HEK293 (cell line): ENCODE results near the gene SH2D1A.
"Not testable (repeated sequence)": the region's sequence is repeated elsewhere in the genome, so short reads cannot be mapped to it uniquely, and the experiment has no call there.

Experiments
- CTCF ChIA-PET: fragments of 350-600 bp; formaldehyde crosslinking; extraction: SDS; loops from one replicate; lab custom pipeline; 2021; ENCODE audit warnings: antibody characterized with exemption; lab: Yijun Ruan, JAX
- POLR2A ChIA-PET: fragments of 300-600 bp; formaldehyde crosslinking; extraction: SDS; loops from one replicate; lab custom pipeline; 2020; ENCODE audit warnings: antibody characterized with exemption, inconsistent platforms; lab: Yijun Ruan, JAX
- H3K27ac ChIP-seq: fragments of 200-500 bp; sonication (Bioruptor generic); 2 replicates; pipeline ENCODE4 v1.5.1; 2014; ENCODE audit warnings: low read depth, low read length, control low read depth, inconsistent platforms; ENCODE audit errors: extremely low read depth
- H3K36me3 ChIP-seq, 2 experiments: fragments of 200-500 bp in 1 of 2; sonication (Bioruptor generic) in 1 of 2; 1 replicate in 1 of 2; 2 replicates in 1 of 2; pipeline ENCODE4 v1.5.1; 2014 to 2017; ENCODE audit warnings: inconsistent platforms in 2 of 2, low read length in 2 of 2; ENCODE audit not compliant: control insufficient read depth in 2 of 2, insufficient read depth in 1 of 2
- H3K4me1 ChIP-seq: fragments of 200-500 bp; sonication (Bioruptor generic); 2 replicates; pipeline ENCODE4 v1.5.1; 2014; ENCODE audit warnings: mild to moderate bottlenecking, low read length, inconsistent platforms; ENCODE audit not compliant: control insufficient read depth, insufficient read depth
- H3K4me3 ChIP-seq: 2 replicates; pipeline ENCODE4 v1.5.1; 2011; ENCODE audit warnings: low read depth, mild to moderate bottlenecking, control low read depth, low read length, moderate library complexity
- H3K9me3 ChIP-seq: fragments of 200-500 bp; sonication (Bioruptor generic); 2 replicates; pipeline ENCODE4 v1.5.1; 2014; ENCODE audit warnings: low read depth, low read length, inconsistent platforms; ENCODE audit not compliant: control insufficient read depth, insufficient read depth
- CTCF ChIP-seq: fragments of 450-650 bp; formaldehyde crosslinking; IDR thresholded peaks from 2 replicates; pipeline ENCODE4 v1.5.1; 2016; ENCODE audit warnings: missing biosample characterization, missing genetic modification characterization
- HOXD13 ChIP-seq: sonication (generic); formaldehyde crosslinking; IDR thresholded peaks from 2 replicates; pipeline ENCODE4 v1.8.0; 2022; ENCODE audit warnings: missing genetic modification reagents, borderline replicate concordance
- KLF1 ChIP-seq: fragments of 450-650 bp; formaldehyde crosslinking; IDR thresholded peaks from 2 replicates; pipeline ENCODE4 v1.5.1; 2016; ENCODE audit warnings: missing biosample characterization, missing genetic modification characterization
- KLF16 ChIP-seq: fragments of 450-650 bp; formaldehyde crosslinking; IDR thresholded peaks from 2 replicates; pipeline ENCODE4 v1.5.1; 2017; ENCODE audit warnings: missing biosample characterization, missing genetic modification characterization
- MZF1 ChIP-seq: fragments of 450-650 bp; formaldehyde crosslinking; IDR thresholded peaks from 2 replicates; pipeline ENCODE4 v1.5.1; 2017; ENCODE audit warnings: missing biosample characterization, missing genetic modification characterization, borderline replicate concordance
- OVOL3 ChIP-seq: fragments of 450-650 bp; formaldehyde crosslinking; IDR thresholded peaks from 2 replicates; pipeline ENCODE4 v1.5.1; 2016; ENCODE audit warnings: missing biosample characterization, missing genetic modification characterization
- PRDM1 ChIP-seq: fragments of 450-650 bp; formaldehyde crosslinking; IDR thresholded peaks from 2 replicates; pipeline ENCODE4; 2016; ENCODE audit warnings: missing biosample characterization, missing genetic modification characterization
- PRDM4 ChIP-seq: fragments of 450-650 bp; formaldehyde crosslinking; IDR thresholded peaks from 2 replicates; pipeline ENCODE4 v1.5.1; 2017; ENCODE audit warnings: missing biosample characterization, missing genetic modification characterization
- ZNF2 ChIP-seq: fragments of 450-650 bp; formaldehyde crosslinking; IDR thresholded peaks from 2 replicates; pipeline ENCODE4 v1.5.1; 2016; ENCODE audit warnings: missing biosample characterization, missing genetic modification characterization
- ZNF202 ChIP-seq: fragments of 450-650 bp; formaldehyde crosslinking; IDR thresholded peaks from 2 replicates; pipeline ENCODE4 v1.5.1; 2016; ENCODE audit warnings: missing biosample characterization, missing genetic modification characterization, borderline replicate concordance
- ZNF266 ChIP-seq: fragments of 450-650 bp; formaldehyde crosslinking; IDR thresholded peaks from 2 replicates; pipeline ENCODE4 v1.5.1; 2016; ENCODE audit warnings: missing biosample characterization, missing genetic modification characterization, low read depth
- ZNF391 ChIP-seq: fragments of 450-650 bp; formaldehyde crosslinking; IDR thresholded peaks from 2 replicates; pipeline ENCODE4 v1.5.1; 2016; ENCODE audit warnings: low read depth, missing biosample characterization, missing genetic modification characterization, borderline replicate concordance
- ZNF398 ChIP-seq: fragments of 450-650 bp; formaldehyde crosslinking; IDR thresholded peaks from 2 replicates; pipeline ENCODE4 v1.5.1; 2017; ENCODE audit warnings: missing biosample characterization, missing genetic modification characterization
- ZNF48 ChIP-seq: fragments of 450-650 bp; formaldehyde crosslinking; IDR thresholded peaks from 2 replicates; pipeline ENCODE4 v1.5.1; 2016; ENCODE audit warnings: missing biosample characterization, missing genetic modification characterization
- ZNF514 ChIP-seq: fragments of 450-650 bp; formaldehyde crosslinking; IDR thresholded peaks from 2 replicates; pipeline ENCODE4 v1.5.1; 2016; ENCODE audit warnings: missing biosample characterization, missing genetic modification characterization
- ZNF561 ChIP-seq: fragments of 450-650 bp; IDR thresholded peaks from 2 replicates; pipeline ENCODE4 v1.5.1; 2018; ENCODE audit warnings: missing biosample characterization, missing genetic modification characterization, borderline replicate concordance
- ZNF654 ChIP-seq: fragments of 450-650 bp; formaldehyde crosslinking; IDR thresholded peaks from 2 replicates; pipeline ENCODE4 v1.5.1; 2016; ENCODE audit warnings: low read depth, missing biosample characterization, missing genetic modification characterization
- ZNF660 ChIP-seq: fragments of 450-650 bp; IDR thresholded peaks from 2 replicates; pipeline ENCODE4 v1.5.1; 2018; ENCODE audit warnings: missing biosample characterization, mild to moderate bottlenecking, missing genetic modification characterization
- ZNF76 ChIP-seq: fragments of 450-650 bp; formaldehyde crosslinking; IDR thresholded peaks from 2 replicates; pipeline ENCODE4; 2016; ENCODE audit warnings: low read depth, missing biosample characterization, missing genetic modification characterization, borderline replicate concordance
- ZSCAN16 ChIP-seq: fragments of 450-650 bp; formaldehyde crosslinking; IDR thresholded peaks from 2 replicates; pipeline ENCODE4 v1.5.1; 2016; ENCODE audit warnings: missing biosample characterization, missing genetic modification characterization
- TF ChIP-seq, protein P1 (sequence below): IDR thresholded peaks from 2 replicates; pipeline ENCODE4 v1.6.1; 2011; ENCODE audit warnings: mild to moderate bottlenecking, low read depth, low read length, borderline replicate concordance

SH2D1A gene

DNA sequence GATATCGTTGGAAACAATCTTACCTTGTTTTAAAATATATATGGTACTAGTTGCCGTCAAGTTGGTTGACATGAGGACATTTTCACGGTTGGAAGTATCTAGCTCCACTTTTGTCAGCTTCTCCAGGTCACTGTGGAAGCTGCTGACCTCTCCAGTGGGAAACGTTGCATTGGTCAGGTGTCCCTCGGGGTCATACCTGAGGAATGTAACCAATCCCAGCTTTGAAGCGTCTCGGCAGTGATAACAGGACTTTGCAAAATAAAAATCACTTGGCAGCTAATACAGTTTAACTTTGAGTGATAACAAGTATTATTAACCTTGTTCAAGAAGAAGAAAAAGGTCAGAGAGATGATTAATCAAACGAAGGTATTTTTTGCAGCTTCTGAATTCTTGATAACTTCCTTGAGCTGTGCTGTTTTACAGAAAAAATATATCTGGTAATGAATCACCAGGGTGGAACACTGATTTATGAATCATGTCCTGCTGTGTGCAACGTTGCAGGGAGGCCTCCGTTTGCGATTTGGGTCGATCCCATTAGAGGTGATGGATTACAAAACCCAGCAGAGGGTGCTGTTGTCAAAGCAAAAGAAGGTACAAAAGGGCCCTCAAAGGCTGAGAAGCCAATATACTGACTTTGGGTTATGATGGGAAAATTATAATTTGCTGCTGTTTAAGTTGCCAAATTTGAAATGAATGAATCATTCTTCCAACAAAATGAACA is 60.1 kb downstream of the SH2D1A start:
- no peaks in the 10 kb centered on the region for H3K36me3 ChIP-seq
- H3K9me3 ChIP-seq: no peaks in the 10 kb centered on the region
- no peaks in the 10 kb centered on the region for H3K4me1 ChIP-seq
- CTCF ChIA-PET: interaction anchor here (0.7 to 2.7 kb wide), 7 partner anchors 10 to 724 kb away, joined by 3 to 13 read pairs (median 4); no protein-coding TSS in a partner anchor
- POLR2A ChIA-PET: no interaction called here
- H3K4me3 ChIP-seq: no peak overlapping the region
- TF ChIP-seq ZNF660: peak; percentile 48; the same call in 1 of the 2 replicates
- TF ChIP-seq ZNF654 (tag by site-specific recombination): peak; percentile 96
- 0 out of 2 replicates have a peak, but pooled peaks have one; percentile 10 for TF ChIP-seq CTCF (tag by site-specific recombination)
- 0 out of 2 replicates have a peak, but pooled peaks have one; percentile 31 for TF ChIP-seq ZNF2
- no peak for TF ChIP-seq ZNF48 (tag by site-specific recombination)
- TF ChIP-seq, all 188 proteins: peak for 4
- no peak overlapping the region for H3K27ac ChIP-seq

- Histone ChIP-seq H3K36me3 (no peaks in the 10 kb centered on the region), H3K4me3 (no peak overlapping the region), H3K9me3 (no peaks in the 10 kb centered on the region), H3K4me1 (no peaks in the 10 kb centered on the region), H3K27ac (no peak overlapping the region)
- ChIA-PET CTCF (interaction anchor here (0.6 to 2.7 kb wide), 7 partner anchors 13 to 1238 kb away, joined by 3 to 13 read pairs (median 4); no protein-coding TSS in a partner anchor), POLR2A (no interaction called here)
- TF ChIP-seq, protein P1, sequence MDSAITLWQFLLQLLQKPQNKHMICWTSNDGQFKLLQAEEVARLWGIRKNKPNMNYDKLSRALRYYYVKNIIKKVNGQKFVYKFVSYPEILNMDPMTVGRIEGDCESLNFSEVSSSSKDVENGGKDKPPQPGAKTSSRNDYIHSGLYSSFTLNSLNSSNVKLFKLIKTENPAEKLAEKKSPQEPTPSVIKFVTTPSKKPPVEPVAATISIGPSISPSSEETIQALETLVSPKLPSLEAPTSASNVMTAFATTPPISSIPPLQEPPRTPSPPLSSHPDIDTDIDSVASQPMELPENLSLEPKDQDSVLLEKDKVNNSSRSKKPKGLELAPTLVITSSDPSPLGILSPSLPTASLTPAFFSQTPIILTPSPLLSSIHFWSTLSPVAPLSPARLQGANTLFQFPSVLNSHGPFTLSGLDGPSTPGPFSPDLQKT: no peak
- TF ChIP-seq KLF16 (tag by site-specific recombination) (no peak), KLF1 (no peak), MZF1 (tag by site-specific recombination) (no peak), ZNF391 (tag by site-specific recombination) (no peak)
Measured at GRCh38 chrX:124407226-124407625, 60.9 kb downstream of the SH2D1A start.

- POLR2A ChIA-PET, CTCF ChIA-PET, H3K9me3 ChIP-seq: not testable (repeated sequence)
Measured at GRCh38 chrX:124408380-124408779, 62.0 kb downstream of the SH2D1A start.

DNA sequence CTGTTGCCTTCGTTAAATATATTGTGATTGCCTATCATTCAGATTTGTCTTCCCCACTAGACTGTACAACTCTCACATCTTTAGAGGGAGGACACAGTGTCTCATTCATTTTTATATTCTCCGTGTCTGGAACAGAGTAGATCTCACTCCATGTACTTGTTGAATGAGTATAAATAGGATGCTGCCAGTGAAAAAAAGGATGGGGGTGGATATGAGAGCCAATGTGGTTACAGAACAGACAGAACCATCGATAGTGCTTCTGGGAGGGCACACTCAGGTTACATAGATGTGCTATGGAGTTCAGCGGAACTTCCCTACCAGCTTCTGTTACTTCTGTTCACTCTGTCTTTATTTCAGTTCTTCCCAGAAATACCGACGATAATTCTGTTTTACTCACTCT is 66.9 kb downstream of the SH2D1A start:
- Histone ChIP-seq H3K36me3 (no peaks in the 10 kb centered on the region), H3K27ac (no peak overlapping the region), H3K9me3 (no peaks in the 10 kb centered on the region), H3K4me3 (no peak overlapping the region), H3K4me1 (no peaks in the 10 kb centered on the region)
- ChIA-PET CTCF (interaction anchor here (0.6 kb wide), 1 partner anchor 112 kb away, joined by 5 read pairs; no protein-coding TSS in a partner anchor), POLR2A (no interaction called here)
- TF ChIP-seq ZNF561 (tag by site-specific recombination) (no peak), ZSCAN16 (tag by site-specific recombination) (no peak), HOXD13 (CRISPR knock-in tag) (no peak), PRDM4 (tag by site-specific recombination) (no peak), ZNF398 (no peak), ZNF514 (no peak), ZNF76 (tag by site-specific recombination) (no peak), ZNF202 (tag by site-specific recombination) (no peak), OVOL3 (no peak), PRDM1 (tag by site-specific recombination) (no peak), ZNF266 (tag by site-specific recombination) (no peak)

More at GRCh38 chrX:124408380-124408779, 62.0 kb downstream of the SH2D1A start:
- H3K27ac ChIP-seq, H3K36me3 ChIP-seq, H3K4me3 ChIP-seq, H3K4me1 ChIP-seq: not testable (repeated sequence)
